Activated CD8-positive, alpha-beta T cell treated with anti-CD3 and anti-CD28 coated beads for 36 hours (primary cell): ENCODE data around the gene ZNF512B. TPM values are rescaled to one million over a fixed set of nuclear protein-coding genes. Genes with fewer than 3 reads are reported as not detected.
"Not testable (repeated sequence)": the region's sequence is repeated elsewhere in the genome, so short reads cannot be mapped to it uniquely, and the experiment has no call there.

Experiments
- ATAC-seq: fragments of 200-7000 bp; cut with Tn5 transposase; one replicate; pipeline ENCODE4 v1.10.0; 2021; ENCODE audit warnings: mild to moderate bottlenecking, moderate library complexity
- CTCF ChIA-PET: fragments of 350-600 bp; sonication (Branson Sonifier 250); formaldehyde crosslinking; loops from one replicate; lab custom pipeline; 2021; ENCODE audit warnings: antibody characterized with exemption; lab: Charles Lee
- POLR2A ChIA-PET: fragments of 350-600 bp; sonication (Branson Sonifier 250); formaldehyde crosslinking; loops from one replicate; lab custom pipeline; 2021; ENCODE audit warnings: antibody characterized with exemption; lab: Charles Lee
- DNase-seq: peaks from one replicate; pipeline ENCODE4 v3.0.0-alpha.2; 2020
- H3K27ac Mint-ChIP-seq: one replicate; pipeline ENCODE4 v1.8.0; 2021; ENCODE audit warnings: mild to moderate bottlenecking, mixed read lengths
- H3K27me3 Mint-ChIP-seq: one replicate; pipeline ENCODE4 v1.8.0; 2021; ENCODE audit warnings: mixed read lengths
- H3K36me3 Mint-ChIP-seq: one replicate; pipeline ENCODE4 v1.8.0; 2021; ENCODE audit warnings: low read depth, mixed read lengths
- H3K4me1 Mint-ChIP-seq: one replicate; pipeline ENCODE4 v1.8.0; 2021; ENCODE audit warnings: low read depth, mixed read lengths
- H3K4me3 Mint-ChIP-seq: one replicate; pipeline ENCODE4 v1.8.0; 2021; ENCODE audit warnings: mild to moderate bottlenecking, moderate library complexity, mixed read lengths
- H3K9me3 Mint-ChIP-seq: one replicate; pipeline ENCODE4 v1.8.0; 2021; ENCODE audit warnings: mixed read lengths
- CTCF ChIP-seq: fragments of 200-600 bp; IDR thresholded peaks from one replicate; pipeline ENCODE4 v1.8.0; 2022; ENCODE audit warnings: antibody characterized with exemption, mild to moderate bottlenecking
- intact Hi-C: fragments of 100-400 bp; cut with micrococcal nuclease; formaldehyde crosslinking; loops from one replicate; pipeline ENCODE4 v1.10.0; 2022
- total RNA-seq, 2 experiments: library from RNA; stranded (reverse); gene quantifications; one replicate each; pipeline ENCODE4 v1.2.3, GENCODE V29; 2021

The ZNF512B gene, protein sequence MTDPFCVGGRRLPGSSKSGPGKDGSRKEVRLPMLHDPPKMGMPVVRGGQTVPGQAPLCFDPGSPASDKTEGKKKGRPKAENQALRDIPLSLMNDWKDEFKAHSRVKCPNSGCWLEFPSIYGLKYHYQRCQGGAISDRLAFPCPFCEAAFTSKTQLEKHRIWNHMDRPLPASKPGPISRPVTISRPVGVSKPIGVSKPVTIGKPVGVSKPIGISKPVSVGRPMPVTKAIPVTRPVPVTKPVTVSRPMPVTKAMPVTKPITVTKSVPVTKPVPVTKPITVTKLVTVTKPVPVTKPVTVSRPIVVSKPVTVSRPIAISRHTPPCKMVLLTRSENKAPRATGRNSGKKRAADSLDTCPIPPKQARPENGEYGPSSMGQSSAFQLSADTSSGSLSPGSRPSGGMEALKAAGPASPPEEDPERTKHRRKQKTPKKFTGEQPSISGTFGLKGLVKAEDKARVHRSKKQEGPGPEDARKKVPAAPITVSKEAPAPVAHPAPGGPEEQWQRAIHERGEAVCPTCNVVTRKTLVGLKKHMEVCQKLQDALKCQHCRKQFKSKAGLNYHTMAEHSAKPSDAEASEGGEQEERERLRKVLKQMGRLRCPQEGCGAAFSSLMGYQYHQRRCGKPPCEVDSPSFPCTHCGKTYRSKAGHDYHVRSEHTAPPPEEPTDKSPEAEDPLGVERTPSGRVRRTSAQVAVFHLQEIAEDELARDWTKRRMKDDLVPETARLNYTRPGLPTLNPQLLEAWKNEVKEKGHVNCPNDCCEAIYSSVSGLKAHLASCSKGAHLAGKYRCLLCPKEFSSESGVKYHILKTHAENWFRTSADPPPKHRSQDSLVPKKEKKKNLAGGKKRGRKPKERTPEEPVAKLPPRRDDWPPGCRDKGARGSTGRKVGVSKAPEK
- 1 to 10 TPM; 7.5 to 8.6 TPM for total RNA-seq

DNA sequence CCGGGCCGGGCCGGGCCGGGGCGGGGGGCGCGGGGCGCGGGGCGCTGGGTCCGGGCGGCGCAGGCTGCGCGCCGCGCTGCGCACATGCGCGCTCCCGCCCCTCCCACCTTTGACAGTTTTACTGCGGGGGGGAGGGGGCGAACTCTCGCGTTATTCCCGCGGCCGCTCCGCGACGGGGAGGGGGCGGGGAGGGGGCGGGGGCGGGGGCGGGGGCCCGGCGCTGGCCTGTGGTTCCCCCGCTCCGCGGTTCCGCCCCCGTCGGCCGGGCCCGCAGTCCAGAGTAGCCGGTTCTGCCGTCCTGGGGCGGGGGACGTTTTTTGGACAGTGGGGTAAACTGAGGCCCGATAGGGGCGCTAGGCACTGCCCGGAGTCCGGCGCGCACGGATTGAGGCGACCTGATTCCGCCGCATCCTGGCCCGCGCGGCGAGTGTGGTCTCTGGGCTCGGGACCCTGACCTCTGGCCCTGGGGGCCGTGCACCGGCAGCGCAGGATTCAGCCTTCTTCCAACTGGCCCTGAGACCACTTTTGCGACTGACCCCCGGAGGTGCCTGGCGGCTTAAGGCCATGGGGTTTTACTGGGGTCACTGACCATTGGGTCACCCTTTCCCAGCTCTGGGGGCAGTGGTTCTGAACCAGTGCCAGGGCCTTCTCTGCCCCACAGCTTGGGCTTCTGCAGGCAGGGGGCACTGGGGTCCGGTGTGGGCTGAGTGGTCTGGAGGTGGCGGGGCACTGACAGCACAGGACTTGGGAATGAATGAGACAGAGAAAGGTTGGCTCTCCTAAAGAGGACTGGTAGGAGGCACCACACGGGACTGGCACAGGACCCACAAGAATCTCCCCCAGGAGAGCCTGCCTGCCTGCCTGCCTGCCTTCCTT lies at the start of gene ZNF512B:
ZNF512B (minus strand) TSS at position 93 of the 876 bp plus-strand sequence. CDS start 1,980 bp downstream, outside the sequence.
- H3K36me3 Mint-ChIP-seq, result peaks cover 26% of the 10 kb centered on the region
- no peaks in the 10 kb centered on the region for H3K9me3 Mint-ChIP-seq
- intact Hi-C loops, result loop anchor here (5.0 to 10.0 kb wide), 2 partner anchors 95 to 183 kb away; partner anchors contain the start of gene TCEA2
- no peaks in the 10 kb centered on the region for H3K27me3 Mint-ChIP-seq
- H3K4me1 Mint-ChIP-seq, result peaks cover 20% of the 10 kb centered on the region
- ATAC-seq, result peak; percentile 38
- DNase-seq, result peak; percentile 57
- H3K27ac Mint-ChIP-seq, result peak within 1 kb of the TSS; percentile 84
- no peak for TF ChIP-seq CTCF
- ChIA-PET POLR2A (interaction anchor here (1.7 kb wide), 2 partner anchors 9 to 11 kb away, joined by 5 to 6 read pairs; partner anchors contain the start of gene SAMD10), CTCF (no interaction called here)
- H3K4me3 Mint-ChIP-seq, result peak within 1 kb of the TSS; percentile 80

DNA sequence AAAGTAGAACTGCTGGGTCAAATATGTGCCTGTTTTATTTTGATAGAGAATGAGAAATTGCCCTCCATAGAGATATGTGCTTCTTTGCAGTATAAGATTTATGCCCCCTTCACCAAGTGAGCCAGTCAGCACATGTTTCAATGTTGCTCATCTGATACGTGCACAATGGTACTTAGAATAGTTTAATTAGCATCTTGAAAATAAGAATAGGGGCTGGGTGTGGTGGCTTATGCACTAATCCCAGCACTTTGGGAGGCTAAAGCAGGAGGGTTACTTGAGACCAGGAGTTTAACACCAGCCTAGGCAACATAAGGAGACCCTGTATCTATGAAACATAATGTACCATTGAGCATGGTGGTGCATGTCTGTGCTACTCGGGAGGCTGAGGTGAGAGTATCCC lies 45.9 kb upstream of the ZNF512B start:
- peak overlapping the region; percentile 34 for H3K27ac Mint-ChIP-seq
- POLR2A ChIA-PET, result no interaction called here
- intact Hi-C loops, result no loop called here

DNA sequence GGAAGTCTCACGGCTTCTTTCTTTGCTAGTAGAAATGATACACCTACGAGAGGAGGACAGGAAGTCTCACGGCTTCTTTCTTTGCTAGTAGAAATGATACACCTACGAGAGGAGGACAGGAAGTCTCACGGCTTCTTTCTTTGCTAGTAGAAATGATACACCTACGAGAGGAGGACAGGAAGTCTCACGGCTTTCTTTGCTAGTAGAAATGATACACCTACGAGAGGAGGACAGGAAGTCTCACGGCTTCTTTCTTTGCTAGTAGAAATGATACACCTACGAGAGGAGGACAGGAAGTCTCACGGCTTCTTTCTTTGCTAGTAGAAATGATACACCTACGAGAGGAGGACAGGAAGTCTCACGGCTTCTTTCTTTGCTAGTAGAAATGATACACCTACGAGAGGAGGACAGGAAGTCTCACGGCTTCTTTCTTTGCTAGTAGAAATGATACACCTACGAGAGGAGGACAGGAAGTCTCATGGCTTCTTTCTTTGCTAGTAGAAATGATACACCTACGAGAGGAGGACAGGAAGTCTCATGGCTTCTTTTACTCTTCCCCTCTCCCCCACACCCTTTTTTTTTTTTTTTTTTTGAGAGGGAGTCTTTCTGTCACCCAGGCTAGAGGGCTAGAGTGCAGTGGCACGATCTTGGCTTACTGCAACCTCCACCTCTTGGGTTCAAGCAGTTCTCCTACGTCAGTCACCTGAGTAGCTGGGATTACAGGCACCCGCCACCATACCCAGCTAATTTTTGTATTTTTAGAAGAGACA lies 42.8 kb upstream of the ZNF512B start:
- Mint-ChIP-seq H3K36me3 (peaks cover 72% of the 10 kb centered on the region), H3K27ac (peak overlapping the region; percentile 93), H3K4me1 (peaks cover 27% of the 10 kb centered on the region), H3K4me3 (peak overlapping the region; percentile 50), H3K9me3 (peaks cover 16% of the 10 kb centered on the region)
- intact Hi-C loops, H3K27me3 Mint-ChIP-seq, DNase-seq, CTCF ChIA-PET: not testable (repeated sequence)
- POLR2A ChIA-PET, result interaction anchor here (1.2 kb wide), 1 partner anchor 32 kb away, joined by 3 read pairs; no protein-coding TSS in a partner anchor
- peak; percentile 58 for ATAC-seq

More for the DNA sequence above, 45.9 kb upstream of the ZNF512B start:
- TF ChIP-seq CTCF, result no peak
- Mint-ChIP-seq H3K4me3 (no peak overlapping the region), H3K27me3 (no peaks in the 10 kb centered on the region), H3K4me1 (peaks cover 23% of the 10 kb centered on the region), H3K9me3 (peaks cover 7% of the 10 kb centered on the region), H3K36me3 (peaks cover 57% of the 10 kb centered on the region)
- CTCF ChIA-PET, result no interaction called here
- ATAC-seq (no peak), DNase-seq (no peak)

DNA sequence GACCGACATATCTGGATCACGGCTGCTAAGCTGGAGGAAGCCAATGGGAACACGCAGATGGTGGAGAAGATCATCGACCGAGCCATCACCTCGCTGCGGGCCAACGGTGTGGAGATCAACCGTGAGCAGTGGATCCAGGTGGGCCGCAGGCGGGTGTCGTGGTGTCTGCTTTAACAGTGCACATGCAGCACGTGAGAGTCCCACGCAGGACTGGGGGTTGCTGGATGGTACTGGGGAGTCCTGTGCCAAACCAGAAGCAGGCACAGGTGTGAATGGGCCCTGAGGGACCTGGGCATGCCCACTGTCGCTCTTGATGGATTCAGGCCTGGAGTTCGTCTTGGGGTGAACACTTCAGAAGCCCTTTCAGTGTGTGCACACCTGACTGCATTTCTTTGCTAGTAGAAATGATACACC lies 41.6 kb upstream of the ZNF512B start:
- ATAC-seq, result peak; percentile 47
- H3K27ac Mint-ChIP-seq, result peak overlapping the region; percentile 85
- CTCF ChIA-PET, result interaction anchor here (1.3 to 1.7 kb wide), 2 partner anchors 27 to 31 kb away, joined by 4 read pairs; no protein-coding TSS in a partner anchor
- peak; percentile 18 for DNase-seq
- POLR2A ChIA-PET, result no interaction called here
- H3K36me3 Mint-ChIP-seq, result peaks cover 76% of the 10 kb centered on the region
- peaks cover 16% of the 10 kb centered on the region for H3K9me3 Mint-ChIP-seq
- no peak for TF ChIP-seq CTCF
- H3K27me3 Mint-ChIP-seq, result no peaks in the 10 kb centered on the region
- H3K4me3 Mint-ChIP-seq, result no peak overlapping the region
- peaks cover 27% of the 10 kb centered on the region for H3K4me1 Mint-ChIP-seq
- intact Hi-C loops, result no loop called here
